ENCODE data around the gene MYO18A.

Gene MYO18A

DNA sequence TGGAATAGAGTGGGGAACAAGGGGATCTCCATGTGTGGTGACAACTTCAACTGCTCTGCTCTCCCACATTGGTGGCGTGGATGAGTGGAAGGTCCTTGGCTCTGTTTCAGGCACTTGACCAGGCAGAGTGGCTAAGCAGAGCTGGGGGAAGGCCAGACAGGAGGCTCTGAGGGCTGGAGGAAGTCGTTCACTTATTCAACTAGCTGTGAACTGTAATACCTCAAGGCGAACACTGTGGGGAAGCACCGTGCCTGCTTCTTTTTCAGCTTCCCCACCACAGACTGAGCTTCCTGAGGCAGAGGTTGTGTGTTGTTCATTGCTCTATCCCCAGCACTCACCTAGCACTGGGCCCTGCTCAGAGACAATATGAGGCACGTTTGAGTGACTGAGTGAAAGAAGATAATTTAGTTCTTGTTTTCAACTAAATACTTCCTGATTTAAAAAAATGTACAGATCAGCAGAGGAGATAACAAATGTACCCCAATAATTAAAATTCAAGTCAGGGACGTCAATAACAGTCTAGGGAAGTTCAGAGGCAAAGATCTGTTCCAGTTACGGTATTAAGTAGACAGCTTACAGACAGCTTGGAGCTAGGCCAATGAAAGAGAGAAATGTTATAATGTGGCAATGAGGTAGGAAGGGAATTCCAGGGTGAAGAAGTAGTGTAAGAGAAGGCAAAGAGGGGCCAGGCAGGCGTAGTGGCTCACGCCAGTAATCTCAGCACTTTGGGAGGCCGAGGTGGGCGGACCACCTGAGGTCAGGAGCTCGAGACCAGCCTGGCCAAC, 34.7 kb downstream of the MYO18A start:
- peak; percentile 78 for DNase-seq

DNA sequence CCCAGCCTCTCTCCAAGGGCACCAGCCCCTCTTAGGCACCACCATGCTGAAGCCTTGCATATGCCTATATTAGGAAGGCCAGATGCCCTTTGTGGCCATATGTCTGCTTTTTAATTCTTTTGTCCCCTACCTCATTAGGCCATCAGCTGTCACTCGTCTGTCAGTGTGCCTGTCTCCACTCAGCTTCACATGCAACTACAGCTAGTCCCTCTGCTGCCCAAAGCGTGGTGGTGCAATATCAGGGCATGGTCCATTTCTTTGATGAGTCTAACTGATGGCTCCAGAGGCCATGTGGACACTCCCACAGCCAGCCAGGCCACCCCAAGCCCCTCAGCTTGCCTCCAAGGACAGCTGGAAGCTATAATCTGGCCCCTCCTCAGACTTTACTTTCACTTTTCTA, 36.3 kb downstream of the MYO18A start:
- no peak for DNase-seq

DNA sequence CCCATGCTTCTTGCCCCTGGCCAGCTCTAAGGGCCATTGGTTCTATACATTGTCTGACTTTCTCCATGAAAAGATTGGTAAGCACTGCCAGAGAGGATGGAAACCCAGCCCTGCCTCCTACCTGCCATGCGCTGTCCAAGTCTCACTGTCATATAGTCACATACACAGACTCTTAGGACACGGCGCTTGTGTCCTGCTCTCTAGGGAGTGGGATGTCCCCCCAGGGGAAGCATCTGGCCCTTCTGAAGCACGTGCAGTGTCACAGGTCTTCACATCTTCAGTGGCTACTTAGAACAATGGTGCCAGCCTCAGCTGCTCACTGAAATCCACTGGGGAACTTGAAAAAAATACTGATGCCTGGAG, 38.7 kb downstream of the MYO18A start:
- no peak for DNase-seq

DNA sequence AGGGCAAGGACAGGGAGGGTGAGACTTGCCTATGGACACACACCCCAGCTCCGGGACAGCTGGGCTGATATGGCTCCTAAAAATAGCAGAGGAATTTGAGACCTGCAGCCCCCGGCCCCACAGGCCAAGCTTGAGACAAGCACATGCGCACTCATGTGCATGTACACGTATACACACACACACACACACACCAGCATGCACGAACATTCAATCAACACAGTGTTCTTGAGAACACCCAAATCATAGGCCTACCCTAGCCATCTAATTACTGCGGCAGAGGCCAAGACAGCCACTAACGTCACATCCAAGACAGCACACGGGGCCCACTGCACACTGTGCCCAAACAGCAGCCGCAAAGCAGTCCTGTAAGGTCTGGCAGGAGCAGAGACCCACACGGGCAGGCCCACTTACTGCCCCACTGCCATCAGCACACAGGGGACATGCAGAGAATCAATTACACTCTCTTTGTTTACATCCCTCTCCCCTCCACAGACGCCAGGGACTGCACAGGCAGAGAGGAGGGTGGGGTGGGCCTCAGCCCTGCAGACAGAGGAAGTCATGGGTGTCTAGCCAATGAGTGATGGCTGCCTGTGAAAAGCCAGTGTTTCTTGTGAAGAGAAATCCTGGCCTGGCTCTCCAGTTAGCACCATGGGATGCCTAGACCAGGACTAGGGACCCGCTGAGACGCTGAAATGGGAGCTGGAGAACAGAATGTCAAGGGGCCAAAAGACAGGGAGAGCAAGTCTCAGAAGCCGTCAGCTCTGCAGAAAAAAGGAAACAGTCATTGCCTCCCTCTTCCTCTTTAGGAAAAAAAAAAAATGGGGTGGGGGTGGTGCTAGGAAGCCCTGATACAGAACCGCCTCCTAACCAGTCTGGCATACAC, 39.3 kb downstream of the MYO18A start:
- DNase-seq, result no peak

DNA sequence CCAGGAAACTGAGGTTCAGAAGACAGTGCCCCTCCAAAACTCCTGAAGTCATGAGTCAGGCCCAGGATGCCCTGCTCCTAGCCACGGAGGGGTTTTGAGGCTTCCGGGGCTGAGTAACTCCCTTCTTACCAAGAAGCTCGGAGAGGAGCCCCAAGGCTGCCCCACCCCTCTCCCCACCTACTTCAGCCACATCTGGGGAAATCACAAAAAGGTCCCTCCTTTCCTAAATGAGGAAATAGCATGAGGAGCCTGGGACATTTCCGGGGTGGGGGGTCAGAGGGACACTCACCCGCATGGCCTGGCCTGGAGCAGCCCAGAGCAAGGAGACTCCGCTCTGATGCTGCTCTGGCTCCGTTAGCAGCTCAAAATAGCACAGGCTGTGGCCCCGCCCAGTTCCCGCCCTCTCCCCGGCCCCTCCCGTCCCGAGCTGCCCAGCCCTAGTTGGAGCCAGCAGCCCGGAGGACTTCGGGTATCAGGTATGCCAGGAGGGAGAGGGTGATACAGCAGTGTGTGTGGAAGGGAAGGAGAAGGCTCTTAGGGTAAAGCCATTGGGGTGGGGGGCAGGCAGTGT, 40.1 kb downstream of the MYO18A start:
- peak; percentile 79 for DNase-seq

DNA sequence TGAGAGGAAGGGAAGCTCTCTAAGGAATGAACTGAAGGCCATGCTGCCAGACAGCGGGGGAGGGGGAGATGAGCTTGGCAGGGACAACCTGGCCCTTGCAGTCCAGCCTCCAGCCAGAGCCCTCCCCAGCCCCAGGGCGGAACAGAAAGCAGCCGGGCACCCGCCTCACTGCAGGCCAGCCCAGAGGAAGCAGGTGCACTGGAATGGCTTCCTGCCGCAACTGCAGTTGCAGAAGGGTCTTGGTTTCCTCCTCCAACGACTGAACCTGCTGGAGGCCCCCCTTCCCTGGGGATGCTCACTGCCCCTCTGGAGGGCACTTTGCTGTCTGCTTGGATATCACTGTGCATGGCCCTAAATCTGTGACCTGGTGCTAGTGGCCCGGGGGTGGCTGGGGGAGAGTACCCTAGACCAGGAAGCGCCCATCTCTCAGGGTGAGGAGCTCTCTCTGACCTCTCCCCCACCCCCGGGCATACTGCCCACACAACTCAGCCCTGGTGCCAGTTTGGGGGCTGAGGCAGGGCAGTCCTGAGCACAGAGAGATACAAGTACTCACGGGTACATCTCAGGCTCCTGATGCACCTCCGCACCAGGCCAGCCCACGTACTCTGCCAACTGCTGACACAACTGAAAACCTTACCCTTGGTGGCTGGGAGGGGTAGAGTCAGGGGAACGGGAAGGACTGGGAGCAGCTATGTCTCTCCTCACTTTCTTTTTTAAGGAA, 41.1 kb downstream of the MYO18A start:
- no peak for DNase-seq

DNA sequence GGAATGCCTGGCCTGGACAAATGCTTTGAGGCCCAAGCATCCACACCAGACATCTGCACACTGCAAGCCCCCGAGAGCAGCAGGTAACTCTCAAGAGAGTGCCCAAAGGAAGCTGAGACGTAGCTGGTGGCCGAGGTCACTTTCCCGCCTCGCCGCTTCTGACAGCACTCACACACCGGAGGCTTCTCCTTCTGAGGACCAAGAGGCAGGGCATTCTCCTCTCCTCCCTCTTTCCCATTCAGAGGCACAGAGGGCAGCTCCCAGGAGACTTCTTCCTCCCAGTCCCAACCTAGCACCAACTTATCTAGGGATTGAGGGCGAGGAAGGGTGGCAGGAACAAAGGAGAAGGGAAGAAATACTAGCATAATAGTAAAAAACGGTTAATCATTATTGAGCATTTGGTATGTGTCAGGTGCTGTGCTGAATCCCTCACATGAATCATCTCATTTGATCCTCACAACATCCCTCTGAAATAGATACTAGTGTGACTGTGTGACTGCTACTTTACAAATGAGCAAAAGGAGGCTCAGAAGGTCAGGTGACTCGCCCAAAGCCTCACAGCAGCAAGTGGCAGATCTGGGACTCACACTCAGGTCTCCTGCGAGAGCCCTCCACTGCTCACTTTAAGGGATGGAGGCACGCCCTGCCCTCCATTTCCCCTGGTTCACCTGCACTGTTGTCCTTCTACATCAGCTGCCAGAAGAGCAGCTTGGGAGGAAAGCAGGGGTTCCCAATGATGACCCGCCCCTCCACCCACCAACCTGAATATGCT, 41.8 kb downstream of the MYO18A start:
- peak; percentile 51 for DNase-seq

DNA sequence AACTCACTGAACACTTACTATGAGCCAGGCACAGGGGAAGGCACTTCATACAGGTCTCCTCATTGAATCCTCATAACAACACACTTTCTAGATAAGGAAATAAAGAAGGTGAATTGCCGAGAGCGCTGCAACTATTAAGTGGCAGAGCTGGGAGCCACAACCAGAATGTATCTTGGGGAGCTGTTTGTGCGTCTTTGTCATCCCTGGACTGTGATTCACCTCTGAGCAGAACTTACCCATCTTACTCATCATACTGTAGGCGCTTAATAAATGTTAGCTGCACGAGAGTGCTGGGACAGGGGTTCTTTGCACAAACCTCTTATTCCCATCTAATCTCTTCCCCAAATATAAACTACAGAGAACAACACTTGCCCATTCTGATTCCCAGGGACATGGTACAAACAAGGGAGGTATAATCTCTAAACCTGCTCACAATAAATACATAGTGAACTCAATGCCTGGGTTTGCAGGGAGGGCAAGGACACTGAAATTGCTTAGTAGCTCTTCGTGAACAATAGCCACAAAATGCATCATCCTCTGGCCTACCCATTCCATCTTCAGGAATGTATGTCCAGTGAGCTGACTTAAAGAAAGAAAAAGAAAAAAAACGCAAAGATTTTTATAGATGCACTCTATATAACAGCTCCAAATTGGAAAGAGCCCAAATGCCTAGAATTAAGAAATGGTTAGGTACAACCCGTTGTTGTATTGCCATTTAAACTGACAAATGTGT, 43.0 kb downstream of the MYO18A start:
- peak; percentile 67 for DNase-seq

DNA sequence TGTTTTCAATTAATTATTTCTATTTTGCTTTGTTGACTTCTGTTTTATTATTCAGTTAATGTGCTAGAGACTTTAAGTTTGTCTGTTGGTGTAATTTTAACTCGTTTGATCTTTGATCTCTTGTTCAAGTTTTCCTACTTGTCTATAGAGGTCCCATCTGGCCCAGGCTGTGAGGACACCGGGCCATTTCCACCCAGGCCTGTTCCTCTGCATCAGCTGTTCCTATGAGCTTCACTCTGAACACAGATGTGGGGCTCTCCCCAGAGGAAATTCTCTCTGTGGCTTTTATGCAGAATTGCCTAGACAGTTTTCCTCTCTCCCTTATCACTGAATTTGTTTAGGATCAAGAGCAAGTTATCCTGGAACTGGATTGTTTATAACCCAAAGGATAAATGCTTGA, 44.7 kb downstream of the MYO18A start:
- DNase-seq, result no peak

DNA sequence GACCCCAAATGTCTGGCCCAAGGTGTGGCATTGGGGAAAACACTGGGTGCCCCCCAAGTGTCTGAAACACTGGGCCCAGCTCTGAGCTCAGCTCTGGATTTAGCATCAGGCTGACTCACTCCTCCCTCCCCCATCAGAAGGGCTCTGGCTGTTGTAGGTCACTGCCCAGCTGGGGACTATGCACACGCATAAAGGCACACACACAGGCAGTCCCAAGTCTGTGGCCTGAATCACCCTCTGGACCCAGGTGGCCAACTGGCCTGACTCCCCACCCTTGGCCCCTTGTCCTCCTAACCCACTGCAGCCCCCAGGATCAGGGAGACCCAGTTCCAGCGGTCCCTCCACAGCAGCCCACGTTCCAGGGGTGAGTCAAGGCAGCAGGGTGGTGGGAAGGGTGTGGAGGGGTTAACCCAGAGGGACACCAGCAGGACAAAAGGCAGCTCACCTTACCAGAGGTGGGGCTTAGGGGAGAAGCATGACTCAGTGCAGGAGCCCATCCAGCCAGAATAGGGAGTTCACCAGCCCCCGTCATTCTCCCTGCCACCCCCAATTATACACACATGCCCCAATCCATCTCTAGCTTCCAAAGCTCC, 47.0 kb downstream of the MYO18A start:
- DNase-seq, result peak; percentile 83

DNA sequence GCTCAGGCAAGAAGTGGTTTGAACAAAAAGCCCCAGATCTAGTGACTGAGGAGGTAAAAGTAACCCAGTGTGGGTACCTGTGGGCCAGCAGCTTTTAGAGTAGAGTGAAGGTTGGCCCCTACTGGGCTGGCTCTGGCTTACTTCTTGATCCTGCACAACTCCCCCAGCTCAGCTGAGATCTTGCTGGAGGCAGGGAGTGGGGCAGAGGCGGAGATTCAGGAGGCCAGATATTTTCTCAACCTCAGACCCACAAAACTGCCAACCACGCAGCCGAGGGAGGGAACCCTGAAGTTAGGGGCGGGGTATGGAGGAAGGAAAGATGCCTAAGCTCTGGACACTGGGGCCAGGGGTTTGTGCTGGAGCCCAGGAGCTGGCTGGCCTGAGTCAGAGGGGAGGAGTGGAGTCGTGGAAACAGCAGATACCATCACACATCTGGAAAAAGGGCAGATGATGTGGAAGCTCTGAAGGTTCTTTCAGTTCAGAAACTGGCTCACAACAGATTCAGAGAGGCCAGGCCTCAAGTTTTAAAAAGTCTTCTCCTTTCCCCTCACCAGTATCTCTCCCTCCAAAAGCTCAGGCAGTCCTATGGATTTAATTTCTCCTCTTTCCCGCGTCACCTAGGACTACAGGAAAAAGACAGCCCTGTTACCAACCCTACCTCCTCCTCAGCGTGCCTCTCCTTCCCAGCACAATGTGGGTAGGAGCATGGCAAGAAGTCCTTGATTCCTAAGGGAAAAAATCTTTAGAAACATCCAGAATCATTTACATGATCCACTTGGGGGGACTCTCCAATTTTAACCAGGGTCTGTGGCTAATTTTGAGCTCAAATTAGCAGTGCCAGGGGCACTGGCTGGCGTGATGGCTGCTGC, 48.1 kb downstream of the MYO18A start:
- peak; percentile 94 for DNase-seq

DNA sequence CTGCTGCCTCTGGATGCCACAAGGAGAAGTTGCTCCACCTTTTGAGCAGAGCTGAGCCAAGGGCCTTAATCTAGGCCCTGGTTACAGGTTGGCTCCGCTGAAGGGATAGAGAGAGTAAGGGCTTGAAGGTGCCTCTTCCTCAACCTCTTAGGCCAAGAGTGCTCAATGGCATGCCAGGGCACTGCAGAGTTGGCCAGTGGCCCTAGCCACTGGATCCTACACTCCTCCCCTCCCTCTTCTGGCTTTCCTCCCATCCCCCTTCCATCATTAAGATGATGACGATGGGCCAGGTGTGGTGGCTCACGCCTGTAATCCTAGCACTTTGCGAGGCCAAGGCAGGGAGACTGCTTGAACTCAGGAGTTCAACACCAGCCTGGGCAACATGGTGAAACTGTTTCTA, 50.5 kb downstream of the MYO18A start:
- DNase-seq, result no peak

DNA sequence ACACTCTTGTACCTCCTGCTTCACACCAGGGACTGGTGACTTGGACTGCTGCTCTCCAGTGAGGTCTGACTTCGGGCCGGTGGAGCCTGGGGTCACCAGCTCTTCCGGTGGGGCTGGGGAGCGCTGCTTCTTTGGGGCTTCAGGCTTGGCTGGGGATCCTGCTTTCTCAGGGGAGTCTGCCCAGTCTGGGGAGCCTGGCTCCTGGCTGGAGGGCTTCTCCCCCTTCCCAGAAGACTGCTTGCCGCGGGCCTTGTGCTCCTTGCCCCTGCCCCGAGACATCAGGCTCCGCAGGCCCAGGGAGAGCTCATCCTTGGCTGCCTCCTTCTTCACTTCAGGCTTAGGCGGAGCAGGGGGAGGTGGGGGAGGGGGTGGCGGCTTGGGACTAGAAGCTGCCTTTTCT, 52.4 kb downstream of the MYO18A start:
- DNase-seq, result no peak

DNA sequence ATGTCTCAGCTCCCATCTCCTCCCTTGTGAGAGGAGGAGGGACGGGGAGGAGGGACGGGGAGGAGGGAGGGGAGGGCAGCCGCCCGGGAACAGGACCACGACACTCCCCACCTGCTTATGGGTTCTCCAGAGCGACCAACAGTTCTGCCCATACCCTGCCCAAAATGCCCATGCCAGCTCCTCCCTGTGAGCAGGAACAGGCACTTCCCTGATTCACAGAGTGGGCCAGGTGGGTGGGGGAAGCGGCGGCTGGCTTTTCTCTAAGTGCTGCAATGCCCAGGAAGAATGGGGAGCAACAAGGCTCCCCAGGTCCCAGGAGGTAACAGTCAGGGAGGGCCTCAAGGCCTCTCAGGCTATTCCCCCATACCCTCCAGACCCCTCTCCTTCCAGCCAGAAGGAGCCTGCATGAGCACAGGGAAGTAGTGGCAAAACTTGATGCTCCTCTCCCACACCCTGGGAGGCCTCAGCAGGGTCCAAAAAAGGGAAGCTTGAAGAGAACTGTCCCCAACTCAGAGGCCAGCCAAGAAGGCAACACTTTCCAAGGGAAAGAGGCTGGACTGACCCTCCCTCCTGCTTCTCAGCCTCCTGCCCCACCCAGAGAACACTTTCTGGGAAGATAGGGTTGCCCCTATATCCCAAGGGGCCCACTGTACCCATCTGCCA, 53.8 kb downstream of the MYO18A start:
- no peak for DNase-seq

DNA sequence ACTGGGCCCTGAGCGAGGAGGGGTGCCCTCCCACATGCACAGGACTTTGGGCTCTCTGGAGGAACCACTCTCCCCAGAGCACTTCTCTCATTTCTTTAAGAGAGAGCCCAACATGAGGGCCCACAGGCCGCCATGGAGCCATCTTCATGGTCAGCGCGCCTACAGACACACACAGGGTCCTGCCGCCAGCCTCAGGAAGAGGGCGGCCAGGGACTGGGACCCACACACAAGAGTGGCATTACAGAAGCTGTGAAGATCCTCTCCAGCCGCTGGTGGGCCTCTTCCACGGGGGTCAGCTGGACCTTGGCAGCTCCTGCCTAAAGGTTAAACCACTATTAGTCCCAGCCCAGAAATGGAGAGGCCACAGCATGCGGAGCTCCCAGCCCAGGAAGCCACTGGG, 54.5 kb downstream of the MYO18A start:
- DNase-seq, result no peak

DNA sequence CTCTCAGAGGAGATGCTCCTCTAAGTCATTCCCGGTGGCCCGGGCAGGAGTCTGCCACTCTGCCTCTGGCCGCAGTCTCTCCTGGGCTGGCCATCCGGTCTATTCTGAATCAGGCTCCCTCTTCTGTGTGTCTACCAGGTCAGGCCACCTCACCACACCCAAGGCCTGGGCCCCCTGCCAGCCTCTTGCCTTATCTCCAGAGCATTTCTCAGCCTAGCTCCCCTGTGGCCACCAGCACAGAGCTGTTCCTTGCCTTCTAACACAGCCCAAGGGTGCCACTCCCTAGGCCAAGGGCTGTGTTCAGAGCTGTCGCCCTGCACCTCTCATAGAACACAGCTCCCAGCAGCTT, 55.3 kb downstream of the MYO18A start:
- DNase-seq, result no peak

DNA sequence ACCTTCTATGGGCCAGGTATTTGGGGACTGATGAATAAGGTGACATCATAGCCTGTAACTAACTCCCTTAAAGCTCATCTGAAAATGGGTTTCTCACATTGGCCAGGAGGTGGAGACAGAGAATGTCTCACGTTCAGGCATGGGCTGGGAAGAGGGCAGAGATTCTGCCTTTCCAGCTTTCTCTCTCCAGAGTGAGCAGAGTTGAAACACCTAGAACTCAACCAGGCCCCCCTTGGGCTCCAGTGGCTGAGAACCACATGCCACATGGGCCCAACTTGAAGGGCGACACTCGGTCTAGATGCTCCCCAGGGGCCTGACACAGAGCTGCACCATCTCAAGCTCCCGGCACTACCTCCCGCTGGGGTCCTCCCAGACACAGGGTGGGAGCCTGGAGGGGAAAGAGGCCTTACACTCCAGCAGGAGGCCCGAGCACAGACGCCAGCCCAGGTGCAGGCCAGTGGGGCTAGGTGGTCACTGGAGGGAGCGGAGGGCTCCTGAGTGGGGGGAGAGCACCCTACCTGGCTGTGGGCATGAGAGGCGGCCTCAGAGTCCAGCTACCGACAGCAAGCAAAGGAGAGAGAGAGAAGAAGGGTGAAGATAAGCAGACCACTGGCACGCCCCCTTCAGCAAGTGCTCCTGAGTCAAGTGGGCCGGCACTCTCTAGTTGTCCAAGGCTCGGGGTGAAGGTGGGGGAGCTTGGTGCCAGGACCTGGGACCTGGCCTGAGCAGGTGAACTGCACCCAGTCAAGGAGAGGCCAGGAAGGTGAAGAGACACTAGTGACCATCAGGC, 55.9 kb downstream of the MYO18A start:
- peak; percentile 79 for DNase-seq

DNA sequence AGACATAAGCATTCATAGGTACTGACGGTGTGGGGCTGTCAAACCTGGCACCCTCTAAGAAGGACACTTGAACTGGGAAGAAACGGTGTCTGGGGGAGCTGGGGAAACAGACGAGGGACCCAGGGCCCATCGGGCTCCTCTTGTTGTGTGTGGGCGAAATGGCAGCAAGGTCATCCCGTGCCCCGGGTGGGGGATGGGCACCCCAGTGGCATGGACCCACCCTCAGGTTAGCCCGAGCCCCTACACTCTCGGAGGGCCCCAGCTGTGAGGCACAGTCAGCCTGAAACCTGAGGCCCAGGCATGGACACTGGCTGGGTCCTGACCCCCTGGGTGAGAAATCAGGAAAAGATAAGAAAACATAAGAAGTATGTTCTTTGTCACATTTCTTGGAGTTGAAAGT, 57.1 kb downstream of the MYO18A start:
- no peak for DNase-seq

DNA sequence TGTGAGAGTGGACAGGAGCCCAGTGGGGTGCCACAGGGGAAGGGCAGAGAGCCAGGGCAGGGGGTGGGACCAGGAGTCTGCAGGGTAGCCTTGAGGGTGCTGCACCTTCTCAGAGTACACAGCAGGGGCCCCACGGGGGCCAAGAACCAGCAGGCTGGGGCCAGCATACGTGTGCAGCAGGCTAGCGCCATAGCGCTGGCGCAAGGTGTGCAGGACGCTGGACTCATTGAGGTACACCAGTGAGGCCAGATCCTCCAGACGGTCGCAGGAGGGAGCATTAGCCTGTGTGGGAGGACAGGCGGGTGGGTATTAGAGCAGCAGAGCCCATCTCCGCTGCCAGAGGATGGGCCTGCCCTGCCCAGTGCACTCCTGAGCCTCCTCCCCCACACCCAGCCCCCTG, 58.8 kb downstream of the MYO18A start:
- DNase-seq, result no peak
